ENCODE data around the gene IL4R. TPM values are rescaled to one million over a fixed set of nuclear protein-coding genes. Genes with fewer than 3 reads are reported as not detected.

Gene IL4R
- total RNA-seq, 1 donor from 2014 or later: 12.3 TPM

DNA sequence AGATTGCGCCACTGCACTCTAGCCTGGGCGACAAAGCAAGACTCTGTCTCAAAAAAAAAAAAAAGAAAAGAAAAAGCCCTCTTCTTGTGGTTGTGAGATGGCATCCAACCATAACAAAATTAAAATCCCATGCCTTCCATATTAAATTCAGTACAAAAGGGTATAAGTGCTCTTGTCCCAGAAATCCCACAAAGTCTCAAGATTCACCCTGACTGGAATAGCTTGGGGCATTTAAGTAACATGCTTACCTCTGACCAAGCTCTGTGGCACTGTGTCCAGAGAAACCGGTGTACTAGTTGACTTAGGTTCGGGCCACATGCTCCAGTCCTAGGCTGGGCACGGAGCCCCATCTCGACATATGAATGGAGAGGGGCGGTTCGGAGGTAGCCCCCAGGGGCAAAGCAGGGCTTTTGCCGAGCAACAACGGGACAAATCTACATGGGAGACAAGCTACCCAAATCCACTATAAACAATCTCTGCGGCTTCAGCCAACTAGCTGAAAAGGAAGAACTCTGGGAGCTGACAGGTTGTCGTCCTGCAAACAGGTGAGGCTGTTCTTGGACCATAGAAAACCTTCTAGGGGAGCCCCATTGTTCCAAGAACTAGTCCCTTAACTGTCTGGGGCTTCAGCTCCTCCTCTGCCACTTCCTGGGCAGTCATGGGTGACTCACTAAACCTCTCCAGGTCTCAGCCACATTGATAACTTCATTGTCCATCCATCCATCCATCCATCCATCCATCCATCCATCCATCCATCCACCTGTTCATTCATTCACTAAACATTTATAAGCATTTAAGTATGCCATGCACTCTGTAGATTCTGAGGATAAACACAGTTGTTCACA, 10.3 kb upstream of the IL4R start:
- TF ChIP-seq, protein P1, sequence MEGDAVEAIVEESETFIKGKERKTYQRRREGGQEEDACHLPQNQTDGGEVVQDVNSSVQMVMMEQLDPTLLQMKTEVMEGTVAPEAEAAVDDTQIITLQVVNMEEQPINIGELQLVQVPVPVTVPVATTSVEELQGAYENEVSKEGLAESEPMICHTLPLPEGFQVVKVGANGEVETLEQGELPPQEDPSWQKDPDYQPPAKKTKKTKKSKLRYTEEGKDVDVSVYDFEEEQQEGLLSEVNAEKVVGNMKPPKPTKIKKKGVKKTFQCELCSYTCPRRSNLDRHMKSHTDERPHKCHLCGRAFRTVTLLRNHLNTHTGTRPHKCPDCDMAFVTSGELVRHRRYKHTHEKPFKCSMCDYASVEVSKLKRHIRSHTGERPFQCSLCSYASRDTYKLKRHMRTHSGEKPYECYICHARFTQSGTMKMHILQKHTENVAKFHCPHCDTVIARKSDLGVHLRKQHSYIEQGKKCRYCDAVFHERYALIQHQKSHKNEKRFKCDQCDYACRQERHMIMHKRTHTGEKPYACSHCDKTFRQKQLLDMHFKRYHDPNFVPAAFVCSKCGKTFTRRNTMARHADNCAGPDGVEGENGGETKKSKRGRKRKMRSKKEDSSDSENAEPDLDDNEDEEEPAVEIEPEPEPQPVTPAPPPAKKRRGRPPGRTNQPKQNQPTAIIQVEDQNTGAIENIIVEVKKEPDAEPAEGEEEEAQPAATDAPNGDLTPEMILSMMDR (conservative IDR thresholded peaks at IDR 0.05): no peak
- no peak overlapping the region for H3K27ac Mint-ChIP-seq
- H3K4me3 Mint-ChIP-seq: no peak overlapping the region
- no peaks in the 10 kb centered on the region for H3K36me3 Mint-ChIP-seq
- no peak for DNase-seq (ENCODE audit: extremely low spot score, unreplicated experiment)
- peaks cover 4% of the 10 kb centered on the region for H3K27me3 Mint-ChIP-seq
- no peaks in the 10 kb centered on the region for H3K9me3 Mint-ChIP-seq
- no peaks in the 10 kb centered on the region for H3K4me1 Mint-ChIP-seq (ENCODE audit: unreplicated experiment)

GRCh38 chr16:27304102-27304501, 9.7 kb upstream of the IL4R start:
- no peaks in the 10 kb centered on the region for H3K9me3 Mint-ChIP-seq
- H3K36me3 Mint-ChIP-seq: no peaks in the 10 kb centered on the region
- H3K4me1 Mint-ChIP-seq (ENCODE audit: unreplicated experiment): no peaks in the 10 kb centered on the region
- H3K27me3 Mint-ChIP-seq: peaks cover 4% of the 10 kb centered on the region
- H3K27ac Mint-ChIP-seq: no peak overlapping the region
- TF ChIP-seq, protein P1 (conservative IDR thresholded peaks at IDR 0.05): no peak
- no peak overlapping the region for H3K4me3 Mint-ChIP-seq
- no peak for DNase-seq (ENCODE audit: extremely low spot score, unreplicated experiment)

GRCh38 chr16:27304881-27305745, 8.7 kb upstream of the IL4R start:
- H3K27ac Mint-ChIP-seq: no peak overlapping the region
- TF ChIP-seq, protein P1 (conservative IDR thresholded peaks at IDR 0.05): no peak
- no peak overlapping the region for H3K4me3 Mint-ChIP-seq
- H3K9me3 Mint-ChIP-seq: no peaks in the 10 kb centered on the region
- no peaks in the 10 kb centered on the region for H3K4me1 Mint-ChIP-seq (ENCODE audit: unreplicated experiment)
- H3K27me3 Mint-ChIP-seq: peaks cover 6% of the 10 kb centered on the region
- no peak for DNase-seq (ENCODE audit: extremely low spot score, unreplicated experiment)
- H3K36me3 Mint-ChIP-seq: no peaks in the 10 kb centered on the region

- no peaks in the 10 kb centered on the region for H3K36me3 Mint-ChIP-seq
- no peak for DNase-seq (ENCODE audit: extremely low spot score, unreplicated experiment)
These were observed 7.8 kb upstream of the IL4R start for GRCh38 chr16:27305839-27306442.

DNA sequence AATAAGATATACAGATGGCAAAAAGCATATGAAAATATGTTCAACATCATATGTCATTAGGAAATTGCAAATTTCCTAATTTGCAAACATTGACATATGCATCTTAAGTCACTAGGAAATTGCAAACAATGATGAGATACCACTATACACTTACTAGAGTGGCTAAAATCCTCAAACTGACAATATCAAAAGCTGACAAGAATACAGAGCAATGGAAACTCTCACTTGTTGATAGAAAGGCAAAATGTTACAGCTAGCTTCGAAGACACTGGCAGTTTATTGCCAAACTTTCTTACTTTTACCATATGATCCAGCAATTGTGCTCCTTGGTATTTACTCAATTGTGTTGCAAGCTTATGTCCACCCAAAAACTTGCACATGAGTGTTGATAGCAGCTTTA, 5.0 kb upstream of the IL4R start:
- H3K36me3 Mint-ChIP-seq: no peaks in the 10 kb centered on the region
- H3K9me3 Mint-ChIP-seq: no peaks in the 10 kb centered on the region
- H3K27me3 Mint-ChIP-seq: peaks cover 35% of the 10 kb centered on the region
- H3K27ac Mint-ChIP-seq: no peak overlapping the region
- H3K4me3 Mint-ChIP-seq: no peak overlapping the region
- H3K4me1 Mint-ChIP-seq (ENCODE audit: unreplicated experiment): peaks cover 14% of the 10 kb centered on the region
- no peak for DNase-seq (ENCODE audit: extremely low spot score, unreplicated experiment)
- TF ChIP-seq, protein P1 (conservative IDR thresholded peaks at IDR 0.05): no peak

More at GRCh38 chr16:27305839-27306442, 7.8 kb upstream of the IL4R start:
- H3K27ac Mint-ChIP-seq: no peak overlapping the region
- peaks cover 3% of the 10 kb centered on the region for H3K4me1 Mint-ChIP-seq (ENCODE audit: unreplicated experiment)
- peaks cover 14% of the 10 kb centered on the region for H3K27me3 Mint-ChIP-seq
- TF ChIP-seq, protein P1 (conservative IDR thresholded peaks at IDR 0.05): no peak
- H3K9me3 Mint-ChIP-seq: no peaks in the 10 kb centered on the region
- no peak overlapping the region for H3K4me3 Mint-ChIP-seq

Measured in type B pancreatic cell (in vitro differentiated cells).